Activated CD8-positive, alpha-beta memory T cell treated with anti-CD3 and anti-CD28 coated beads, Interleukin-2, amount 10 ng/mL, durations not matched to agents 7 days and 5 days (primary cell): ENCODE results near the gene CEP164. TPM values are rescaled to one million over a fixed set of nuclear protein-coding genes. Genes with fewer than 3 reads are reported as not detected.

Source experiments
- ATAC-seq: fragments of 150-1000 bp; cut with Tn5 transposase; one replicate; pipeline ENCODE4 v1.10.0; 2021; ENCODE audit warnings: moderate library complexity
- CTCF ChIA-PET: fragments of 350-600 bp; sonication (Branson Sonifier 250); formaldehyde crosslinking; loops from one replicate; lab custom pipeline; 2021; ENCODE audit warnings: antibody characterized with exemption; lab: Charles Lee
- DNase-seq: peaks from one replicate; pipeline ENCODE4 v3.0.0-alpha.2; 2020
- H3K27ac Mint-ChIP-seq: one replicate; pipeline ENCODE4 v1.8.0; 2021; ENCODE audit warnings: mild to moderate bottlenecking, mixed read lengths
- H3K27me3 Mint-ChIP-seq: one replicate; pipeline ENCODE4 v1.8.0; 2021; ENCODE audit warnings: mixed read lengths
- H3K36me3 Mint-ChIP-seq: one replicate; pipeline ENCODE4 v1.8.0; 2021; ENCODE audit warnings: mild to moderate bottlenecking, mixed read lengths
- H3K4me1 Mint-ChIP-seq: one replicate; pipeline ENCODE4 v1.8.0; 2021; ENCODE audit warnings: mixed read lengths
- H3K4me3 Mint-ChIP-seq: one replicate; pipeline ENCODE4 v1.8.0; 2021; ENCODE audit warnings: mild to moderate bottlenecking, moderate library complexity, mixed read lengths
- H3K9me3 Mint-ChIP-seq: one replicate; pipeline ENCODE4 v1.8.0; 2022; ENCODE audit warnings: low read depth, mixed read lengths
- total RNA-seq, 2 experiments: library from RNA; stranded (reverse); gene quantifications; one replicate each; pipeline ENCODE4 v1.2.3, GENCODE V29; 2021

The CEP164 gene
- total RNA-seq, result 10 to 100 TPM; 36.0 to 38.6 TPM

DNA sequence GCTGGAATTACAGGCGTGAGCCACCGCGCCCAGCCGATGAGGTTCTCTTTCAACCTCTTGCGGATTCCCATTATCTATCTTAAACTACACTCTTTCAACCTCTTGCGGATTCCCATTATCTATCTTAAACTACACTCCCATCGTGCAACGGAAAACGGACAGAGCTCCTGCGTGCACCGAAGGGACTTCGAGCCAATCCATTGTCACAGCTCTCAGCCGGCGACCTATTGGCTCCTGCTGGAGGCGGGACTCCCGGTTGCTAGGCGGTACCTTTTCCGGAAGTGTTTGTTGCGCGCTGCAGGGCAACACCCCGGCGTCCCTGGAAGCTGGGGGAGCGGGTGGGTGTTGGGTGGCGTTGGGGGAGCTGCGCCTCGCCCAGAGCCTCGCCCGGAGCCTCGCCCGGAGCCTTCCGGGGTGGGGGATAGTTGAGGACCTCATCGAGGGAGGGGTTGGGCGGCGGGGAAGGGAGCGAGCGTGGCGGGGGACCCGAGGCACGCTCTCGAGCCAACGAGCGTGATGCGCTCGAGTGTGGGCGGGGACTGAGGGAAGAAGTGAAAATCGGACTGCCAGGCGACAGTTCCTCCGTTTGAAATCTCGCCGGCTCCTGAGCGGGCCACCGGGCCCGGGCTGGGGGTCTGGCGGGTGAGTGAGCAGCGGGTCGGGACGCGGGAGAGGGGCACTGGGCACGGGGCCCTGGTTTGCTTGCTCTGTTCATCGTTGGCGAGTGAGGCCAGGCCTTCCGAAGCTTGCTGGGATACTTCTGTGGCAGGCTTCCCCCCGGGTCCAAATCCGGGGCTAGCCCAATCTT is at the start of gene CEP164:
TSS of gene CEP164 (plus strand) at position 288 of the 808 bp plus-strand sequence. CDS start 10,733 bp downstream, outside the sequence.
- H3K4me1 Mint-ChIP-seq, result peaks cover 7% of the 10 kb centered on the region
- no peaks in the 10 kb centered on the region for H3K36me3 Mint-ChIP-seq
- peak within 1 kb of the TSS; percentile 57 for H3K4me3 Mint-ChIP-seq
- DNase-seq (peak; percentile 98), ATAC-seq (peak; percentile 98)
- H3K9me3 Mint-ChIP-seq, result no peaks in the 10 kb centered on the region
- peaks cover 8% of the 10 kb centered on the region for H3K27me3 Mint-ChIP-seq
- CTCF ChIA-PET, result interaction anchor here (0.6 to 2.1 kb wide), 7 partner anchors 25 to 536 kb away, joined by 3 to 12 read pairs (median 3); partner anchors contain the start of genes APOA5, PCSK7 and RNF214
- peak within 1 kb of the TSS; percentile 50 for H3K27ac Mint-ChIP-seq

- H3K4me1 Mint-ChIP-seq, result peaks cover 30% of the 10 kb centered on the region
- H3K9me3 Mint-ChIP-seq, result peaks cover 3% of the 10 kb centered on the region
- ATAC-seq (no peak), DNase-seq (no peak)
- peak overlapping the region; percentile 59 for H3K27ac Mint-ChIP-seq
- CTCF ChIA-PET, result no interaction called here
- peaks cover 27% of the 10 kb centered on the region for H3K36me3 Mint-ChIP-seq
- no peak overlapping the region for H3K4me3 Mint-ChIP-seq
- H3K27me3 Mint-ChIP-seq, result no peaks in the 10 kb centered on the region
Measured at GRCh38 chr11:117278347-117278746, 49.3 kb upstream of the CEP164 start.

GRCh38 chr11:117279711-117280376 is 47.8 kb upstream of the CEP164 start:
- peaks cover 30% of the 10 kb centered on the region for H3K4me1 Mint-ChIP-seq
- H3K27ac Mint-ChIP-seq, result peak overlapping the region; percentile 92
- H3K4me3 Mint-ChIP-seq, result peak overlapping the region; percentile 38
- no peak for DNase-seq
- H3K27me3 Mint-ChIP-seq, result no peaks in the 10 kb centered on the region
- peaks cover 22% of the 10 kb centered on the region for H3K36me3 Mint-ChIP-seq
- peak; percentile 84 for ATAC-seq
- H3K9me3 Mint-ChIP-seq, result no peaks in the 10 kb centered on the region
- CTCF ChIA-PET, result interaction anchor here (1.1 kb wide), 1 partner anchor 47 kb away, joined by 4 read pairs; the partner anchor contains the start of gene RNF214

DNA sequence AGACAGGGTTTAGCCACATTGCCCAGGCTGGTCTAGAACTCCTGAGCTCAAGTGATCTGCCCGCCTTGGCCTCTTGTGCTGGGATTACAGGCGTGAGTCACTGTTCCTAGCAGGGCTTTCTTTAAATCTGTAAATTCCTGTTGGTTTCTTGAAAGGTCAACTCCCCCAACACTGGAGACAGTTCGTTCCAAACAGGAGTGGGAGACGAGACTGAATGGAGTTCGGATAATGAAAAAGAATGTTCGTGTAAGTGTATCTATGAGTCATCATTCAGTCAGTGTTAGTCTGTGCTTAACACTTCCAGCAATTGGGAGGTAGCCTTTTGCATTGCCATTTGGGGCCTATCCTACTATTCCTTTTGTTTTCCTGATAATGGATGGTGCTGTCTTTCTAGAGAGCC is 46.5 kb upstream of the CEP164 start:
- CTCF ChIA-PET, result no interaction called here
- Mint-ChIP-seq H3K4me3 (no peak overlapping the region), H3K9me3 (no peaks in the 10 kb centered on the region), H3K4me1 (peaks cover 21% of the 10 kb centered on the region), H3K27me3 (no peaks in the 10 kb centered on the region), H3K27ac (no peak overlapping the region), H3K36me3 (peaks cover 26% of the 10 kb centered on the region)
- DNase-seq (no peak), ATAC-seq (no peak)

GRCh38 chr11:117281869-117282268 is 45.8 kb upstream of the CEP164 start:
- no peaks in the 10 kb centered on the region for H3K27me3 Mint-ChIP-seq

GRCh38 chr11:117282956-117283355 is 44.7 kb upstream of the CEP164 start:
- peaks cover 21% of the 10 kb centered on the region for H3K4me1 Mint-ChIP-seq
- no peaks in the 10 kb centered on the region for H3K9me3 Mint-ChIP-seq
- no peak overlapping the region for H3K27ac Mint-ChIP-seq
- H3K27me3 Mint-ChIP-seq, result no peaks in the 10 kb centered on the region
- ATAC-seq (no peak), DNase-seq (no peak)
- no peak overlapping the region for H3K4me3 Mint-ChIP-seq
- CTCF ChIA-PET, result interaction anchor here (1.1 kb wide), 2 partner anchors 36 to 51 kb away, joined by 3 read pairs; partner anchors contain the start of gene PCSK7
- H3K36me3 Mint-ChIP-seq, result peaks cover 29% of the 10 kb centered on the region

More at GRCh38 chr11:117281869-117282268, 45.8 kb upstream of the CEP164 start:
- H3K36me3 Mint-ChIP-seq, result peaks cover 29% of the 10 kb centered on the region
- H3K4me1 Mint-ChIP-seq, result peaks cover 21% of the 10 kb centered on the region
- no peak overlapping the region for H3K4me3 Mint-ChIP-seq
- DNase-seq (no peak), ATAC-seq (no peak)
- H3K27ac Mint-ChIP-seq, result no peak overlapping the region
- H3K9me3 Mint-ChIP-seq, result no peaks in the 10 kb centered on the region
- CTCF ChIA-PET, result no interaction called here

DNA sequence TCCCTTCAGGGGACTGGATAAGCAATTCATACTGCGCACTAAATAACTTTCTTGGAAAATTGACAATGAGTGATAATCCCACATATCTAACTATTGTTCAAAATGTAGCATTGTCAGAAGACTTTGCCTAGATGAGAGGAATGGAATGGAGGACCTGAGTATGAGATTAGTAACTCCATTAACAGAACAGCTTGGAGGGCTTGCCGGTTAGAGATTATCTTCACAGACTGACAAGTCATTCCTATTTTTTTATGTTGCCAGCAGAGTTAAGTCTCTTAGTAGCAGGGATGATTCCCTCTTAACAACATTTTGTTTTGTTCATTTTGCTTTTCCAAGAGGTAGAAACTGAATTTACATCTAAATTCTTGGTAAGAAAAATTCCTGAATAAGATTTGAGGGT is 43.6 kb upstream of the CEP164 start:
- Mint-ChIP-seq H3K9me3 (no peaks in the 10 kb centered on the region), H3K36me3 (peaks cover 29% of the 10 kb centered on the region), H3K4me3 (no peak overlapping the region), H3K27me3 (no peaks in the 10 kb centered on the region), H3K27ac (no peak overlapping the region), H3K4me1 (peaks cover 18% of the 10 kb centered on the region)
- ATAC-seq (no peak), DNase-seq (no peak)
- CTCF ChIA-PET, result no interaction called here

GRCh38 chr11:117286588-117286987 is 41.1 kb upstream of the CEP164 start:
- DNase-seq, result no peak
- Mint-ChIP-seq H3K4me3 (no peak overlapping the region), H3K27ac (no peak overlapping the region), H3K36me3 (peaks cover 25% of the 10 kb centered on the region), H3K4me1 (no peaks in the 10 kb centered on the region), H3K27me3 (no peaks in the 10 kb centered on the region), H3K9me3 (no peaks in the 10 kb centered on the region)
- CTCF ChIA-PET, result no interaction called here
- no peak for ATAC-seq

DNA sequence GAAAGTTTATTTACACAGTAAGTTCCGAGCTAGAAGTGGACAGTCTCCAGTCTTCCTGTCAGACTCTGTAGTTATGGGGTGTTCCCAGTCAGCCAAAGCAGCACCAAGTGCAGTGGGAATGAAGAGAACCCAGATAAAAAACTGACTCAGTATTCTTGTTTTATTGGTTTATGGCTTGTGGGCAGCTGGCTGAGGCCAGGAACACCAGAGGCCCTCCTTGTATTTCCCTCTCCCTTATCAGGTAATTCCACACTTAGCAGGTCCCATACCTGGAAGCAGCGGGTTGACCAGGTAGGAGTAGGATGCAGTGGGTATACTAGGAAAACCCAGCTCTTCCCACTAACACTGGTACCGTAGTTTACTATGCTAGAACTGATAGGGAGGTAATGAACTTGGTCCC is 40.0 kb upstream of the CEP164 start:
- ATAC-seq, result no peak
- Mint-ChIP-seq H3K27me3 (no peaks in the 10 kb centered on the region), H3K4me3 (no peak overlapping the region), H3K27ac (no peak overlapping the region), H3K36me3 (peaks cover 16% of the 10 kb centered on the region), H3K4me1 (no peaks in the 10 kb centered on the region), H3K9me3 (no peaks in the 10 kb centered on the region)
- CTCF ChIA-PET, result interaction anchor here (1.4 kb wide), 1 partner anchor 25 kb away, joined by 4 read pairs; no protein-coding TSS in a partner anchor
- no peak for DNase-seq

DNA sequence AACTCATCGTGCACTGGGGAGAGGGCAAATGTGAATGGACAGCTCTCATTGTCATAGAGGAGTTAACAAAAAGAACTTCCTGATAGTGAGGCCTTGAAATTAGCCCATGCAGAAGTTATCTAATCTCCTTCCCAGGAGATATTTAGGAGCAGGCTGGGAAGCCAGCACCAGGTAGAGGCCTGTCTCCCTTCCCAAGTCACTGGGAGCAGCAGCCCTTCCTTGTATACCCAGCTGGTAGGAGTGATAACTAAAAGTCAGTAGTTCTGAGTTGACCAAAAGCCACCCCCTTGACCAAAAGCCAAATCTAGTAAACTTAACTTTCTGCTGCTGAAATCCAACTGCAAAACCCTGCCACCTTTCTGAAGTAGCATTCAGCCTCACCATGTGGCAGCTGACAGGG is 37.9 kb upstream of the CEP164 start:
- no peak overlapping the region for H3K4me3 Mint-ChIP-seq
- H3K27me3 Mint-ChIP-seq, result no peaks in the 10 kb centered on the region
- ATAC-seq, result no peak
- no peak for DNase-seq
- no peaks in the 10 kb centered on the region for H3K4me1 Mint-ChIP-seq
- no peaks in the 10 kb centered on the region for H3K9me3 Mint-ChIP-seq
- peaks cover 11% of the 10 kb centered on the region for H3K36me3 Mint-ChIP-seq
- CTCF ChIA-PET, result no interaction called here
- H3K27ac Mint-ChIP-seq, result no peak overlapping the region

- peaks cover 4% of the 10 kb centered on the region for H3K36me3 Mint-ChIP-seq
- H3K27me3 Mint-ChIP-seq, result no peaks in the 10 kb centered on the region
- no peak within 1 kb of the TSS for H3K4me3 Mint-ChIP-seq
- DNase-seq, result no peak
- no peaks in the 10 kb centered on the region for H3K9me3 Mint-ChIP-seq
- no peaks in the 10 kb centered on the region for H3K4me1 Mint-ChIP-seq
- H3K27ac Mint-ChIP-seq, result no peak within 1 kb of the TSS
- CTCF ChIA-PET, result no interaction called here
- no peak for ATAC-seq
Measured at GRCh38 chr11:117290809-117291396, 36.8 kb upstream of the CEP164 start, which contains the start of gene BACE1-AS. TSS of gene BACE1-AS (plus strand) at chr11:117291346.

DNA sequence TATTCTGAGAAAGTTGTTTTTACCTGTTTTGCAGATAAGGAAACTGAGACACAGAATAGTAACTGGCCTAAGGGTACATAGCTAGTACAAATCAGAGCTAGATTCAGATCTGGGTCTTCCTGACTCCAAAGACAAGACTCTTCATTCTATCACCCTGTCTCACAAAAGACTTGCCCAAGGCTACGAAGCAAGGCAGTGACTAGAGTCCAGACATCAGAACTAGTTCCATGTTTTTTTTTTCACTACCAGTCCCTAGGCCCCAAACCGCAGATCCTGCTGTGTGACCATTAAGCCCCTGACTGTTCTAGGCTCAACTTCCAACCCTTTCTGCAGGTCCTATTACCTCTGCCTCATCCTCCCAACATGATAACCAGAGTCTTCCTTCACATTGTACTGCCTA is 35.0 kb upstream of the CEP164 start:
- H3K4me1 Mint-ChIP-seq, result no peaks in the 10 kb centered on the region
- CTCF ChIA-PET, result no interaction called here
- no peak for ATAC-seq
- DNase-seq, result no peak
- H3K36me3 Mint-ChIP-seq, result no peaks in the 10 kb centered on the region
- no peaks in the 10 kb centered on the region for H3K27me3 Mint-ChIP-seq
- no peaks in the 10 kb centered on the region for H3K9me3 Mint-ChIP-seq
- H3K27ac Mint-ChIP-seq, result no peak overlapping the region
- H3K4me3 Mint-ChIP-seq, result no peak overlapping the region

DNA sequence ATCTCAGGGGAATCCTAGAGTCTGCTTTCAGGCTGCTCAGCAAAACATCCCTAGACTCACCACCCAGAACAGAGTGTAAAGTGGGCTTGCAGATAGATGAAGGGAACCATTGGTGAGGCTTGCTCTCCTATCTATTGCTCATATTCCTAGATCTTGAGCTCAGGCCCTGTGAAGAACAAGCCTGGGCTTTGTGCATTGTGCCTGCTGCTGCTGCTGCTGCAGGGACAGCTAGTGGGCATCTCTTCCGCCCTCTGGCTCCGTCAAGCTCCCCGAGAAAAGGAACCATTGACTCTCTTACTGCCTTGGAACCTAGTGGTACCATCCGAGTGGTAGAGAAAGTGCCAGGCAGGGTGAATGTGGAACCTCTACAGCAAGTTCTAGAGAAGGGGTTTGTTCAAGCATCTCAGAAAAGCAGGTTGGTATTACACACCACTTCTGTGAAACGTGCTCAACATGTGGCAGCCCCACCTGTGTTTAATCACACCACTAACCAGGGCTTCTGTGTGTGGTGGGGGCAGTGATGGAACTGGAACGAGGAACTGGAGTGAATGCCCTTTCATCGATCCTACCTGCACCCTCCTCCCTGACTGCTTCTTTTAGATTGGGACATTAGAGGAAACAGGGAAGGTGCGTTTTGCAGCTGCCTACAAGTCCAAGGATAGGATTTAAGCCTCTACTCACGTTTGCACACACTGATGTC is 32.1 kb upstream of the CEP164 start:
- H3K4me1 Mint-ChIP-seq, result no peaks in the 10 kb centered on the region
- H3K27me3 Mint-ChIP-seq, result no peaks in the 10 kb centered on the region
- no peak for ATAC-seq
- CTCF ChIA-PET, result no interaction called here
- H3K27ac Mint-ChIP-seq, result no peak overlapping the region
- no peaks in the 10 kb centered on the region for H3K9me3 Mint-ChIP-seq
- DNase-seq, result no peak
- H3K4me3 Mint-ChIP-seq, result no peak overlapping the region
- H3K36me3 Mint-ChIP-seq, result no peaks in the 10 kb centered on the region
